ENCODE results near the gene SLC9A7. TPM values are rescaled to one million over a fixed set of nuclear protein-coding genes. Genes with fewer than 3 reads are reported as not detected.
"Not testable (repeated sequence)": the region's sequence is repeated elsewhere in the genome, so short reads cannot be mapped to it uniquely, and the experiment has no call there.

Gene SLC9A7
- total and polyA plus RNA-seq, 4 experiments from 2014 or later = 0.42 to 3.5 (median 2.0) TPM

GRCh38 chrX:46791927-46792809, 33.2 kb upstream of the SLC9A7 start:
- Histone ChIP-seq H3K4me1 (ENCODE audit: insufficient read depth, low read length) (peaks cover 8% of the 10 kb centered on the region), H3K9me3 (ENCODE audit: control insufficient read depth in 1 of 2, low read length in 2 of 2) (no peaks in the 10 kb centered on the region), H3K4me3 (ENCODE audit: low read length in 2 of 2) (no peak overlapping the region), H3K27ac (ENCODE audit: low read depth, low read length) (no peak overlapping the region), H3K27me3 (ENCODE audit: insufficient read depth, low read length) (no peaks in the 10 kb centered on the region), H3K36me3 (ENCODE audit: insufficient read depth, low read length) (no peaks in the 10 kb centered on the region)
- Mint-ChIP-seq H3K4me3 (peak overlapping the region in 3 of 8 donors; percentile 9 to 57 (median 51)), H3K36me3 (no peaks in the 10 kb centered on the region), H3K9me3 (no peaks in the 10 kb centered on the region), H3K4me1 (peaks cover 0 to 20% (median 8%) of the 10 kb centered on the region in 4 donors), H3K27me3 (no peaks in the 10 kb centered on the region), H3K27ac (peak overlapping the region in 3 of 7 donors; percentile 25 to 81 (median 50))
- POLR2A ChIA-PET (ENCODE audit: partially characterized antibody) = no interaction called here
- peak in 3 of 5 donors; percentile 3 to 37 (median 3) for DNase-seq
- intact Hi-C loops (cut with micrococcal nuclease) = loop anchor here (10.0 kb wide), 1 partner anchor 107 kb away; no protein-coding TSS in a partner anchor
- CTCF ChIA-PET (ENCODE audit: partially characterized antibody) = interaction anchor here (7.2 kb wide), 1 partner anchor 32 kb away, joined by 58 read pairs; the partner anchor contains the start of gene SLC9A7

GRCh38 chrX:46788902-46789301, 30.0 kb upstream of the SLC9A7 start:
- Mint-ChIP-seq H3K9me3 (no peaks in the 10 kb centered on the region), H3K27me3 (no peaks in the 10 kb centered on the region), H3K4me1 (peaks cover 0 to 20% (median 8%) of the 10 kb centered on the region in 4 donors), H3K36me3 (no peaks in the 10 kb centered on the region), H3K27ac (no peak overlapping the region), H3K4me3 (no peak overlapping the region)
- no peak overlapping the region for H3K27ac ChIP-seq (ENCODE audit: low read depth, low read length)
- intact Hi-C loops (cut with micrococcal nuclease) = no loop called here
- H3K4me3 ChIP-seq (ENCODE audit: low read length in 2 of 2) = no peak overlapping the region
- H3K27me3 ChIP-seq (ENCODE audit: insufficient read depth, low read length) = no peaks in the 10 kb centered on the region
- peaks cover 8% of the 10 kb centered on the region for H3K4me1 ChIP-seq (ENCODE audit: insufficient read depth, low read length)
- H3K9me3 ChIP-seq (ENCODE audit: control insufficient read depth in 1 of 2, low read length in 2 of 2) = no peaks in the 10 kb centered on the region
- DNase-seq = no peak
- no peaks in the 10 kb centered on the region for H3K36me3 ChIP-seq (ENCODE audit: insufficient read depth, low read length)
- POLR2A ChIA-PET (ENCODE audit: partially characterized antibody) = no interaction called here
- CTCF ChIA-PET (ENCODE audit: partially characterized antibody) = no interaction called here

- H3K27me3 ChIP-seq (ENCODE audit: insufficient read depth, low read length); POLR2A ChIA-PET (ENCODE audit: partially characterized antibody); H3K9me3 ChIP-seq (ENCODE audit: control insufficient read depth in 1 of 2, low read length in 2 of 2); H3K4me1 ChIP-seq (ENCODE audit: insufficient read depth, low read length); intact Hi-C loops (cut with micrococcal nuclease); H3K9me3 Mint-ChIP-seq; H3K36me3 Mint-ChIP-seq; H3K4me3 ChIP-seq (ENCODE audit: low read length in 2 of 2); H3K27ac ChIP-seq (ENCODE audit: low read depth, low read length); H3K27me3 Mint-ChIP-seq; H3K4me3 Mint-ChIP-seq; CTCF ChIA-PET (ENCODE audit: partially characterized antibody); H3K36me3 ChIP-seq (ENCODE audit: insufficient read depth, low read length); H3K4me1 Mint-ChIP-seq; H3K27ac Mint-ChIP-seq; DNase-seq: not testable (repeated sequence)
Measured at GRCh38 chrX:46784437-46784836, 25.5 kb upstream of the SLC9A7 start.

- H3K36me3 ChIP-seq (ENCODE audit: insufficient read depth, low read length) = no peaks in the 10 kb centered on the region
Measured at GRCh38 chrX:46782034-46782433, 23.1 kb upstream of the SLC9A7 start.

GRCh38 chrX:46777971-46778810, 19.3 kb upstream of the SLC9A7 start:
- peaks cover 0 to 3% (median 0%) of the 10 kb centered on the region in 4 donors for H3K4me1 Mint-ChIP-seq
- no peak for DNase-seq
- Histone ChIP-seq H3K4me1 (ENCODE audit: insufficient read depth, low read length) (no peaks in the 10 kb centered on the region), H3K27ac (ENCODE audit: low read depth, low read length) (no peak overlapping the region), H3K4me3 (ENCODE audit: low read length in 2 of 2) (no peak overlapping the region), H3K36me3 (ENCODE audit: insufficient read depth, low read length) (no peaks in the 10 kb centered on the region), H3K27me3 (ENCODE audit: insufficient read depth, low read length) (no peaks in the 10 kb centered on the region), H3K9me3 (ENCODE audit: control insufficient read depth in 1 of 2, low read length in 2 of 2) (no peaks in the 10 kb centered on the region)
- peaks cover 0 to 5% (median 0%) of the 10 kb centered on the region in 8 donors for H3K9me3 Mint-ChIP-seq
- no peak overlapping the region for H3K27ac Mint-ChIP-seq
- no peaks in the 10 kb centered on the region for H3K36me3 Mint-ChIP-seq
- intact Hi-C loops (cut with micrococcal nuclease) = no loop called here
- no peak overlapping the region for H3K4me3 Mint-ChIP-seq
- H3K27me3 Mint-ChIP-seq = peaks cover 0 to 1% of the 10 kb centered on the region in 2 donors
- ChIA-PET POLR2A (ENCODE audit: partially characterized antibody) (no interaction called here), CTCF (ENCODE audit: partially characterized antibody) (interaction anchor here (1.4 kb wide), 1 partner anchor 18 kb away, joined by 3 read pairs; no protein-coding TSS in a partner anchor)

More at GRCh38 chrX:46782034-46782433, 23.1 kb upstream of the SLC9A7 start:
- Mint-ChIP-seq H3K9me3 (no peaks in the 10 kb centered on the region), H3K27ac (no peak overlapping the region), H3K36me3 (no peaks in the 10 kb centered on the region), H3K4me1 (peaks cover 0 to 3% (median 0%) of the 10 kb centered on the region in 4 donors), H3K27me3 (peaks cover 0 to 1% of the 10 kb centered on the region in 2 donors), H3K4me3 (no peak overlapping the region)
- CTCF ChIA-PET (ENCODE audit: partially characterized antibody) = no interaction called here
- intact Hi-C loops (cut with micrococcal nuclease) = no loop called here
- no peak overlapping the region for H3K27ac ChIP-seq (ENCODE audit: low read depth, low read length)
- no peaks in the 10 kb centered on the region for H3K9me3 ChIP-seq (ENCODE audit: control insufficient read depth in 1 of 2, low read length in 2 of 2)
- H3K4me3 ChIP-seq (ENCODE audit: low read length in 2 of 2) = no peak overlapping the region
- no peaks in the 10 kb centered on the region for H3K4me1 ChIP-seq (ENCODE audit: insufficient read depth, low read length)
- no peaks in the 10 kb centered on the region for H3K27me3 ChIP-seq (ENCODE audit: insufficient read depth, low read length)
- POLR2A ChIA-PET (ENCODE audit: partially characterized antibody) = no interaction called here
- no peak for DNase-seq

- H3K4me3 Mint-ChIP-seq = no peak overlapping the region
- H3K27me3 ChIP-seq (ENCODE audit: insufficient read depth, low read length) = no peaks in the 10 kb centered on the region
- CTCF ChIA-PET (ENCODE audit: partially characterized antibody) = no interaction called here
- POLR2A ChIA-PET (ENCODE audit: partially characterized antibody) = no interaction called here
- no peaks in the 10 kb centered on the region for H3K27me3 Mint-ChIP-seq
- H3K9me3 ChIP-seq (ENCODE audit: control insufficient read depth in 1 of 2, low read length in 2 of 2) = no peaks in the 10 kb centered on the region
- H3K27ac ChIP-seq (ENCODE audit: low read depth, low read length) = no peak overlapping the region
- H3K4me3 ChIP-seq (ENCODE audit: low read length in 2 of 2) = no peak overlapping the region
- H3K4me1 ChIP-seq (ENCODE audit: insufficient read depth, low read length) = no peaks in the 10 kb centered on the region
- H3K9me3 Mint-ChIP-seq = peaks cover 0 to 5% (median 0%) of the 10 kb centered on the region in 8 donors
- no peaks in the 10 kb centered on the region for H3K4me1 Mint-ChIP-seq
- no peaks in the 10 kb centered on the region for H3K36me3 Mint-ChIP-seq
- intact Hi-C loops (cut with micrococcal nuclease) = no loop called here
- no peak overlapping the region for H3K27ac Mint-ChIP-seq
- no peak for DNase-seq
- H3K36me3 ChIP-seq (ENCODE audit: insufficient read depth, low read length) = no peaks in the 10 kb centered on the region
Measured at GRCh38 chrX:46770817-46771163, 11.9 kb upstream of the SLC9A7 start.
